ENCODE data around the gene ELMO3.

ELMO3 gene

DNA sequence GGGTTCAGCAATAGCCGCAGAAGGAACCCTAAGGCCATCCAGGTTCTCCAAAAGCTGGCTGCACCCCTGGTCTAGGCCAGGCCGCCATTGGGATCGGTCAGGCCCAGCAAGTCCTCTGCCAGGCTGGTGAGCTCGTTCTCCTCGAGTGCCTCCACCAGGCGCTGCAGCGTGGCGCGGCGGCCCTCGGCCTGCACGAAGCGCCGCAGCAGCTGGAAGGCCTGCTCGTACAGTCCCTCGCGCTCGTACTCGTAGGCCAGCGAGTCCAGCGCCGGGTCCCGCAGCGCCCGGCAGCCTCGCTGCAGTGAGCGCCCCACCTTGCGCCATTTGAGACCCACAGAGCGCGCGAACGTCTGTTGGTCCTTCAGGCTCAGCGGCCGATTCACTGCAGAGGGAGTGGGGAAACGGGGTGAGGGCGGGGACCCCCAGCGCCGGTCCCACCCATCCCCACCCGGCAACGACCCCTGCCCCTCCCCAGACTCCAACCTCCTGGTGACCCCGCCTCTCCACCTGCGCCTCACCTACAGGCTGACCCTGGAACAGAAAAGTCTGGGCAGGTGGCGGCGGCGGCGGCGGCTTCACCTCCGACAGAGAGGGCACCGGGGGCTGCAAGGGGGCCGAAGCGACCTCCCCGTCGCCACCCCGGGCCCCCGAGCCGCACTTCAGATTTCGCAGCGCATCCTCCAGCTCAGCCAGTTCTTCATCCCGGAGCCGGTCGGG lies 44.2 kb upstream of the ELMO3 start:
- no peak for DNase-seq (ENCODE audit: extremely low read depth, insufficient read length)
- Histone ChIP-seq H3K36me3 (ENCODE audit: control insufficient read depth, insufficient read depth, low read length) (peaks cover 2% of the 10 kb centered on the region), H3K4me3 (replicated peaks; ENCODE audit: low read depth, low read length) (peak overlapping the region; percentile 31), H3K27me3 (replicated peaks; ENCODE audit: control insufficient read depth, insufficient read depth, low read length) (no peaks in the 10 kb centered on the region)
- TF ChIP-seq, protein P1, sequence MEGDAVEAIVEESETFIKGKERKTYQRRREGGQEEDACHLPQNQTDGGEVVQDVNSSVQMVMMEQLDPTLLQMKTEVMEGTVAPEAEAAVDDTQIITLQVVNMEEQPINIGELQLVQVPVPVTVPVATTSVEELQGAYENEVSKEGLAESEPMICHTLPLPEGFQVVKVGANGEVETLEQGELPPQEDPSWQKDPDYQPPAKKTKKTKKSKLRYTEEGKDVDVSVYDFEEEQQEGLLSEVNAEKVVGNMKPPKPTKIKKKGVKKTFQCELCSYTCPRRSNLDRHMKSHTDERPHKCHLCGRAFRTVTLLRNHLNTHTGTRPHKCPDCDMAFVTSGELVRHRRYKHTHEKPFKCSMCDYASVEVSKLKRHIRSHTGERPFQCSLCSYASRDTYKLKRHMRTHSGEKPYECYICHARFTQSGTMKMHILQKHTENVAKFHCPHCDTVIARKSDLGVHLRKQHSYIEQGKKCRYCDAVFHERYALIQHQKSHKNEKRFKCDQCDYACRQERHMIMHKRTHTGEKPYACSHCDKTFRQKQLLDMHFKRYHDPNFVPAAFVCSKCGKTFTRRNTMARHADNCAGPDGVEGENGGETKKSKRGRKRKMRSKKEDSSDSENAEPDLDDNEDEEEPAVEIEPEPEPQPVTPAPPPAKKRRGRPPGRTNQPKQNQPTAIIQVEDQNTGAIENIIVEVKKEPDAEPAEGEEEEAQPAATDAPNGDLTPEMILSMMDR (IDR thresholded peaks at IDR 0.05; ENCODE audit: insufficient read depth, low read length, poor library complexity, severe bottlenecking): no peak

DNA sequence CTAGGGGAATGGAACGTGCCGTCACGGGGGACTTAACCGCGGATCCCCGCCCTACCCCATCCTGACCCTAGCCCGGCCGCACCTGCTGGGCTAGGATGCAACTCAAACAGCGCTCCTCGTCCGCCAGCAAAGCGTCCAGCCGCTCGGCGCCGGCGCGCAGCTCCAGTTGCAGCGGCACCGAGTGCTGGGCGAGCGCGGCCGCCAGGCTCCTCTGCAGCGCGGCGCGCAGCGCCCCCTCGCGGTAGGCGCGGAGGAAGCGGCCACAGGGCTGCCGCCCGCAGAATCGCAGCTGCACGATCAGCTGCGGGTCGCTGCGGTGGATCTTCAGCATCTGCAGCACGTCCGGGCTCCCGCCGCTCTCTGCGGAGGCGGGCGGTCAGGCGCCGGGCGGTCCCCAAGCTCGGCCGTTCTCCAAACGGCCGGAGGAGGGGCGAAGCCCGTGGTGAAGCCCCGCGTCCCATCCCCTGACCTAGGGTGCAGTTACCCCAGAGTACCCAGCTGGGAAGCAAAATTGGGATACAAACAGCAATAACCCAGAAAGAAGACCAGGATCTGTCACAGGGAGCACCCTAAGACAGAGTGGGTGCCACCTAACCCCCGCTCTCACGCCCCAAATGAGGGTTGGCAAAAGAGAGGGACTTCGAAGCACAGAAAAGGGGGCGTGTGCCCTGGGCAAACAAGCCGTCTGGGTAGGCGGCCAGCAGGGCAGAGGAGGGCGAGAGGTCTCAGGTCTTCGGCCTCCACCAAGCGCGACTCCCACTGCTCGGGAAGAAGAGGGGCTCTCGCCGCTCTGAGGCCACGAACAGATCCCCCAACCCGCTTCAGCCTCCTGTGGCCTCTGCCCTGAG lies 43.4 kb upstream of the ELMO3 start:
- TF ChIP-seq, protein P1 (IDR thresholded peaks at IDR 0.05; ENCODE audit: insufficient read depth, low read length, poor library complexity, severe bottlenecking): peak; percentile 56
- no peaks in the 10 kb centered on the region for H3K27me3 ChIP-seq (replicated peaks; ENCODE audit: control insufficient read depth, insufficient read depth, low read length)
- H3K36me3 ChIP-seq (ENCODE audit: control insufficient read depth, insufficient read depth, low read length): peaks cover 2% of the 10 kb centered on the region
- DNase-seq (ENCODE audit: extremely low read depth, insufficient read length): peak; percentile 87
- peak overlapping the region; percentile 31 for H3K4me3 ChIP-seq (replicated peaks; ENCODE audit: low read depth, low read length)

DNA sequence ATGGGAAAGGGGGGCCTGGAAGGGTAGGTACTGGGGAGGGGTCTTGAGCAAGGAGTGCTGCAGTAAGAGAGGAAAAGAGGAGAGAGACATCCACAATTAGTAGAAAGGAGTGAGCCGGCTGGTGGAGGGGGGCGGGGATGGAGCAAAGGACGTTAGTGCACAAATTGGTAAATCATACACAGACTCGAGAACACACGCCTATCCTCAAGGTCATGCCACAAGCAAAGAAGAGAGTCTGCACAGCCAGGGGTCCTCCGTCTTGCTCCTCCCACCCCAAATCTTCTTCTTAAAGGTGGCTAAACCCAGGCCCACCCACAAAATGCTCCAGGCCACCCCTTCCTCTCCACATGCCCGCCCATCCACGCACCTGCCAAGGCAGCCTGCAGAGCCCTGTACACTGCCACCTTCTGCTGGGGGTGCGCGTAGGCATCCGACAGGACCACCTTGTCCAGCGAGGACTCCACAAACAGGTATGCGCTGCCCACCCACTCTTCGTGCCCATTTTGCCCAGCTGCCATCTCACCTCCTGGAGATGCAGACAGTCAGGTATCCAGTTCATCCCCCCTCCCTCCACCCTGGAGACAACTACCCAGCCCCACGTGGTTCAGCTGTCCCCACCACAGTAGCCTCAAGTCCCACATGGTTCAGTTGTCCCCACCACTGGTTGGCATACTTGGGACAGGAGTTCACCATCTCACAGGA lies 42.6 kb upstream of the ELMO3 start:
- H3K4me3 ChIP-seq (replicated peaks; ENCODE audit: low read depth, low read length): no peak overlapping the region
- no peaks in the 10 kb centered on the region for H3K27me3 ChIP-seq (replicated peaks; ENCODE audit: control insufficient read depth, insufficient read depth, low read length)
- DNase-seq (ENCODE audit: extremely low read depth, insufficient read length): no peak
- TF ChIP-seq, protein P1 (IDR thresholded peaks at IDR 0.05; ENCODE audit: insufficient read depth, low read length, poor library complexity, severe bottlenecking): no peak
- H3K36me3 ChIP-seq (ENCODE audit: control insufficient read depth, insufficient read depth, low read length): peaks cover 2% of the 10 kb centered on the region

DNA sequence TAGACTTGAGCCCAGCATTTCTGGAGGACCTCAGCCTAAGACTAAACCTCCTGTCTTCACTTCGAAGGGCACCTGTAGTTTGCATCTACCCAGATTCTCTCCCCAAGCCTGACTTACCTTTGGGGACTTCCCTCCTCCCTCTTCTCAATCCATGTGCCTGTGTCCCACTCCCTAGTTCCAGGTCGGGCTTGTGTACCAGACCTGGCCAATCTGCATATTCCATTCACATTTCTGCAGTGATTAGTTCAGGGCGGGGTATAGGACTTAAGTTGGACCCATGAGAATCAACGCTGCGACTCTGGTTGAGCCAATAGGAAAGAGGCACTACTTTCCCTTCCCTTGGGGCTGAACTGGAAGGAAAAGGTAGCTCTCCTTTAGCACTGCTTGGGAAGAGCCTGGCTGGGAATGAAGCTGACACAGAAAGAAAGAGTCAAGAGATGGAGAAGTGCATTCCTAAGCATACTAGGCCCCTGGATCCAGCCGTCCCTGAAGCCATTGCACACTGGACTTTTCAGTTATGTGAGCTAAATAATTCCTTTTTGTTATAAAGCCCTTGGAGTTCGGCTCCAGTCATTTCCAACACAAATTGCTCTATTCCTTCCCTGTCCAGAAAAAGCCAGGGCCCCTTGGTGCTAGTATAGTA lies 41.7 kb upstream of the ELMO3 start:
- Histone ChIP-seq H3K36me3 (ENCODE audit: control insufficient read depth, insufficient read depth, low read length) (peaks cover 2% of the 10 kb centered on the region), H3K27me3 (replicated peaks; ENCODE audit: control insufficient read depth, insufficient read depth, low read length) (no peaks in the 10 kb centered on the region), H3K4me3 (replicated peaks; ENCODE audit: low read depth, low read length) (no peak overlapping the region)
- TF ChIP-seq, protein P1 (IDR thresholded peaks at IDR 0.05; ENCODE audit: insufficient read depth, low read length, poor library complexity, severe bottlenecking): no peak
- DNase-seq (ENCODE audit: extremely low read depth, insufficient read length): no peak

DNA sequence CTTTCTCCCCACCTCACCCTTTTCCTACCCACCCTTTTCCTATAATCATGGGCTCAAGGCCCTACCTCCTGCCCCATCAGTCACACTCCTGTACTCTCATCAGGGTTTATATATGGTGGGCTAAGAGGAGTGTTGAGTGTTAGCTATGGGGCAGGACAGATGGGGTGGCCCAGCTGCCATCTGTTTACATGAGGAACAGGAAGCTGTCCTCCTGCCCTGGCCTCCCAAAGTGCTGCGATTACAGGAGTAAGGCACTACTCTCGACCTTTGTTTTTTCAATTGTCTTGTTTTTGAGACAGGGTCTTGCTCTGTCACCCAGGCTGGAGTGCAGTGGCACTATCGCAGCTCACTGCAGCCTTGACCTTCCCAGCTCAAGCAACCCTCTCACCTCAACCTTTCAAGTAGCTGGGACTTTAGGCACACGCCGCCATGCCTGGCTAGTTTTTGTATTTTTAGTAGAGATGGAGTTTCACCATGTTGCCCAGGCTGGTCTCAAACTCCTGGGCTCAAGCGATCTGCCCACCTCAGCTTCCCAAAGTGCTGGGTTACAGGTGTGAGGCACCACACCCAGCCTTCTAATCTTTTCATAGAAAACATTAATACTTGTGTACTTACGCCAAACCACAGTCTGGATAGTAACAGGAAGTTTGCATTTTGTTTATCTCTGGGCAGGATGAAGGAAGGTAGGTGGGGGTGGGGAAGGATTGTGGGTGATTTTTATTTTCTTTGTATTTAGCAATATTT lies 40.9 kb upstream of the ELMO3 start:
- Histone ChIP-seq H3K4me3 (replicated peaks; ENCODE audit: low read depth, low read length) (peak overlapping the region; percentile 98), H3K27me3 (replicated peaks; ENCODE audit: control insufficient read depth, insufficient read depth, low read length) (no peaks in the 10 kb centered on the region; the same call in 1 of the 2 replicates), H3K36me3 (ENCODE audit: control insufficient read depth, insufficient read depth, low read length) (peaks cover 2% of the 10 kb centered on the region)
- TF ChIP-seq, protein P1 (IDR thresholded peaks at IDR 0.05; ENCODE audit: insufficient read depth, low read length, poor library complexity, severe bottlenecking): no peak
- DNase-seq (ENCODE audit: extremely low read depth, insufficient read length): no peak
